Stimulated activated CD8-positive, alpha-beta memory T cell treated with anti-CD3 and anti-CD28 coated beads, Interleukin-4, amount 100 ng/mL, for 24 hours (primary cell): ENCODE data around the gene EVPL.
"Not testable (repeated sequence)": the region's sequence is repeated elsewhere in the genome, so short reads cannot be mapped to it uniquely, and the experiment has no call there.

Experiments used
- DNase-seq: peaks from one replicate; pipeline ENCODE4 v3.0.0-alpha.2; 2020; ENCODE audit warnings: low read depth

EVPL gene

GRCh38 chr17:75996665-75997590 is 30.2 kb downstream of the EVPL start:
- no peak for DNase-seq

DNA sequence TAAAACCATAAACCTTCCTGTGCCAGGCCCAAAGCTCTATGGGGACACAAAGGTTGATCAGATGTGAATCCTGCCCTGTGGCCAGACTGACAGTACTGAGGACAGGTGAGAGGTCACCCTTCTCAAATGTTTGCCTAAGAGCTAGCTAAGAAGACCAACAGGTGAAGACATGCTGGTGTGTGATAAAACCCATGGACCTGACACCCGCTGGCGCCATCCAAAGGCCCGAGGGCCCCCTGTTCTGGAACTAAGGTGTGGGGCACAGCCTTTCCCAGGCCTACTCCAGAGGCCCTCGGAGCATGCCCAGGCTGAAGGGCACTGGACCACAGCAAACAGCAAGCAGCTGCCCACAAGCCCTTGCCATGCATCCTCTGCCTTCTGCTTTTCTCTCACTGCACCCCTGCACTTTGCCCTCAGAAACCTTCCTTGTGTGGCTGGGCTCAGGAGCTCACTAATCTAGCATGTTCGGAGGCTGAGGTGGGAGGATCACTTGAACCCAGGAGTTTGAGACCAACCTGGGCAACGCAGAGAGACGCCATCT is 31.7 kb downstream of the EVPL start:
- DNase-seq, result no peak

GRCh38 chr17:75994802-75995370 is 32.2 kb downstream of the EVPL start:
- DNase-seq, result no peak

DNA sequence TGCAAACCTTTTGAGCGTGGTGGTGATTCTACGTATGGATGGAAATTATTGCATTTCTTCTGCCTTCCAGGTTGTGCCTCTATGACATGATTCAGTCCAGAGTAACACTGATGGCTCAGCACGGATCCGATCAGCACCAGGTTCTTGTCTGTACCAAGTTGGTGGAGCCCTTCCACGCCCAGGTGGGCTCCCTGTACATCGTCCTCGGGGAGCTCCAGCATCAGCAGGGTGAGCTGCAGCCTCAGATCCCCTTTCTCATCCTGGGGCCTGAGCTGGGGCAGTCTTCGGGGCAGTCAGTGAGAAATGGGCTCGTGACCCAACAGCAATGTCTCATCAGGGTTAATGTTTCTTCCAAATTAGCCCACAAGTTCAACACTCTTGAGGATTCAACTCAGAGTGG is 35.7 kb downstream of the EVPL start:
- DNase-seq, result no peak

DNA sequence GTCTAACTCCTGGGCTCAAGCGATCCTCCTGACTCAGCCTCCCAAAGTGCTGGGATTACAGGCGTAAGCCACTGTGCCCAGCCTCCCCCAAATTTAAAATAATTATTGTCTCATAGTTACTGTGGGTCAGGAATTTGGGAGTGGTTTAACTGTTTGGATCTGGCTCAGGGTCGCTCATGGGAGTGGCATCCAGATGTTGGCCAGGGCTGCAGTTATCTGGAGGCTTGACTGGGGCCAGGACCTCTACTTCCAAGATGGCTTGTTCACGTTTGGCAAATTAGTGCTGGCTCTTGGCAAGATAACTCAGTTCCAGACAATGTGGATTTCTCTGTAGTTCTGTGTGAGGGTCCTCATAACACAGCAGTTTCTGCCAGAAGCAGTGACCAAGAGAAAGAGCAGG is 40.1 kb downstream of the EVPL start:
- no peak for DNase-seq

- DNase-seq, result no peak
Observed at GRCh38 chr17:75985986-75986385, 41.1 kb downstream of the EVPL start.

DNA sequence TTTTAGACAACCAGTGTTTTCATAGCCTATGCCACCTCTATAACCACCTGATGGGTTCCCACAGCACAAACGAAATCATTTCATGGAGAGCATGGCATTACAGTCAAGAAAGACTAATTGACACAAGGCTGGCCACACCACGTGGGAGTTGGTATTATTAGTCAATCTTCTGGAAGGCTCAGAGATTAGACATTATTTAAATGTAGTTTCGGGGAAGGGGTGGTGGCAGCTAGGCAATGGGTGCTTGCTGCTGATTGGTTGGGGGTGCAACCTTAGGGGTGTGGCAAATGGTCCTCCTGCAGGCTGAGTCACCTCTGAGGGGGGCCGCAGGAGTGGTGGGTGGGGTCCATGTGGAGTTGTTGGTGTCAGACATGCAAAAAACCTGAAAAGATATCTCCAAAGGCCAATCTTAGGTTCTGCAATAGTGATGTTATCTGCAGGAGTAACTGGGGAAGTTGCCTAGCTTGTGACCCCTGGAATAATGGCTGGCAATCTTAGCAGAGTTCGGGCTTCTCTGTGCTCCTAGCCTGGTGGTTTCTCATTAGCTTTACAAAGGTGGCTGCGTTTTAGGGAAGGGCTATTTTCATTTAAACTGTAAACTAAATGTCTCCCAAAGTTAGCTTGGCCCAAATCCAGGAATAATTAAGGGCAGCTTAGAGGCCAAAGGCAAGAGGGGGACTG is 43.5 kb downstream of the EVPL start:
- DNase-seq, result no peak

DNA sequence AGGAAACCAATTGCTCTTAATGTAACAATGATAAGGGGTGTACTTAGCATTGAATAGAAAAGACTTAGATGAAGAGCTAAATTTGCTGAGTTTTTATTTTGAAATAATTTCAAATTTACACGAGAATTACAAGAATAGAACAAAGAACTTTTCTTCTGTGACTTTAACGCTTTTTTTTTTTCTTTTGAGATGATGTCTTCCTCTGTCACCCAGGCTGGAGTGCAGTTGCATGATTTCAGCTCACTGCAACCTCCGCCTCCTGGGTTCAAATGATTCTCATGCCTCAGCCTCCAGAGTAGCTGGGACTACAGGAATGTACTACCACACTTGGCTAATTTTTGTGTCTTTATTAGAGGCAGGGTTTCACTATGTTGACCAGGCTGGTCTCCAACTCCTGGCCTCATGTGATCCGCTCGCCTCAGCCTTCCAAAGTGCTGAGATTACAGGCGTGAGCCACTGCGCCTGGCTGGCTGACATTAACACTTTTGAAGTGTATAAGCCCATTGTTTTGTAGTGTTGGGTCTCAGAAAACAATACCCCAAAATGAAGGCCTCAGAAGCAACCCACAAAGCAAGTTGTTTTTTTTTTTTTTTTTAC is 46.0 kb downstream of the EVPL start:
- DNase-seq, result no peak

GRCh38 chr17:75980188-75981018 is 46.7 kb downstream of the EVPL start:
- no peak for DNase-seq

GRCh38 chr17:75979705-75980187 is 47.4 kb downstream of the EVPL start:
- DNase-seq, result no peak

DNA sequence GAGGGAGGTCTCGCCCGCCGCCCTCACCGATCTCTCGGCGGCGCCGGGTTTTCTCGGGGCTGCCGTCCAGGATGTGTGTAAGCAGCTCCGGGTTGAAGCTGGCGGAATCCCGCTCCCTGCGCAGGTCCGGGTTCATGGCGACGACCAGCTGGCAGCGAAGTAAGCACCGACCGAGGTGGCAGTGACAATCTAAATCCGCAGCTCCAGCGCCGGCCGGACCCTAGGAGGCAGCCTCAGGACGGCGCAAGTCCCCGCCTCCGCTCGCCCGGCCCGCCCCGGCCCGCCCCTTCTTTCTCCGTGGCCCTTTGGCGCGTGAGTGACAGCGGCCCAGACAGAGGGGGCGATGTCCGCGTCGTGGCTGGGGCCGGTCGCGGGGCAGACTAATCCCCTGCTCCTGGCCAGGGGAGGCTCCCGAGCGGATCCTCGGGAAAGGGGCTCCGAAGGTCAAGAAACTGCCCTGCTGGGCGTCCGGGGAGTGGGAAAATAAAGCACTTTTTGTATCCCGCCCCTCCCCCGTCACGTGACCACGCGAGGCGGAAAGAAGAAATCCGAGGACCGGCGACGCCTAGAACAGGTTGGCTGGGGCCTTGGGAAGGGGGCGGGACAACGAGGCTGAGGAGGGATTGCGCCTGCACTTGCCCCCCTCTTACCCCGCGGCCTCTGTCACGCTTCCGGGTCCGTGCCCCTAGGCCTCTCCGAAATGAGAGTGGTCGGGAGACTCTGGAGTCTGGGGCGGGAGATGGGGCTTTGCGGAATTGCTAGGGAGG is 48.0 kb downstream of the EVPL start, which contains the start of the genes ACOX1 and TEN1:
ACOX1 (minus strand) TSS at position 229 of the 767 bp plus-strand sequence; CDS start at position 136, 93 bp downstream.
TEN1 (plus strand) TSS at position 303 of the 767 bp plus-strand sequence. CDS start 6,953 bp downstream, outside the sequence.
- peak; percentile 95 for DNase-seq

- no peak for DNase-seq
Observed at GRCh38 chr17:75976175-75976848, 50.8 kb downstream of the EVPL start.

- no peak for DNase-seq
Observed at GRCh38 chr17:75975757-75976174, 51.3 kb downstream of the EVPL start.

- DNase-seq, result not testable (repeated sequence)
Observed at GRCh38 chr17:75975187-75975586, 51.9 kb downstream of the EVPL start.

DNA sequence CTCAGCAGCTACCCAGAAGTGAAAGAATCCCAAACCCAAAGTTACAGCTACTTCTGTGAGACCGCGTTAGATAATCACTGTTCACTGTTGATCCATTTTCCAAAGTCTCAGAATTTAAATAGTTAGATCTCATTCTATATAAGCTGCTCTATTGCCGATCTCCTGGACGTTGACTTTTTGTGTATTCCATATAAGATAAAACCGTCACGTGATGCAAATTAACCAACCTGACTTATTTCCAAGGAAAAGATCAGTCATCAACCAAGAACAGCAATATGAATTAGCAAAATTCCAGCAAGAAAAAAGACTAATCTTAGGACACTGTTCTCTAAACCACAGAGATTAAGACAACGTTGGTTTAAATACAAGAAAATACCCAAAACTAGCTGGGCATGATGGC is 56.5 kb downstream of the EVPL start:
- DNase-seq, result no peak

DNA sequence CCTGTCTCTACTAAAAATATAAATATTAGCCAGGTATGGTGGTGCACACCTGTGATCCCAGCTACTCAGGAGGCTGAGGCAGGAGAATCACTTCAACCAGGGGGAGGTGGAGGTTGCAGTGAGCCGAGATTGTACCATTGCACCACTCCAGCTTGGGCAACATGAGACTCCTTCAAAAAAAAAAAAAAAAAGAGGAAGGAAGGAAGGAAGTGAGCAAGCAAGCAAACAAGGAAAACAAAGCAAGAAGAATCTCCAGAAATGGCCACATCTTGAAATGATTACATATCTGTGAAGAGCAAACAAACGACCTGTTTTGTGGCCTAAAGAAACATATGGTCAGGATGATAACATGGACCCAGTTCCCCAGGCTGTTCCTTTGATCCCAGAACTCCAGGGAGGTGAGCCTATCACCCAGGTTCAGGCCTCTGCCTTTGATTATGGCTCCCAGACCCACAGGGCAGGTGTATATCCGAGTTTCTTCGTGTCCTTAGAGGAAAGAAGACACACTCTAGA is 57.0 kb downstream of the EVPL start:
- no peak for DNase-seq

DNA sequence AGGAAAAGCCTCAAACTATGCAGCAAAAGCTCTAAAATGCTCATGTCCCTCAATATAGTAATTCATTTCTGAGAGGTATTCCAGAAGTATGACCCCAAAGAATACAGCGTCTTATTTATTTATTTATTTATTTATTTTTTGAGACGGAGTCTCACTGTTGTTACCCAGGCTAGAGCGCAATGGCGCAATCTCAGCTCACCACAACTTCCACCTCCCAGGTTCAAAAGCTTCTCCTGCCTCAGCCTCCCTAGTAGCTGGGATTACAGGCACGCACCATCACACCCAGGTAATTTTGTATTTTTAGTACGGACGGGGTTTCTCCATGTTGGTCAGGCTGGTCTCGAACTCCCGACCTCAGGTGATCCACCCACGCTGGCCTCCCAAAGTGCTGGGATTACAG is 58.1 kb downstream of the EVPL start:
- not testable (repeated sequence) for DNase-seq

DNA sequence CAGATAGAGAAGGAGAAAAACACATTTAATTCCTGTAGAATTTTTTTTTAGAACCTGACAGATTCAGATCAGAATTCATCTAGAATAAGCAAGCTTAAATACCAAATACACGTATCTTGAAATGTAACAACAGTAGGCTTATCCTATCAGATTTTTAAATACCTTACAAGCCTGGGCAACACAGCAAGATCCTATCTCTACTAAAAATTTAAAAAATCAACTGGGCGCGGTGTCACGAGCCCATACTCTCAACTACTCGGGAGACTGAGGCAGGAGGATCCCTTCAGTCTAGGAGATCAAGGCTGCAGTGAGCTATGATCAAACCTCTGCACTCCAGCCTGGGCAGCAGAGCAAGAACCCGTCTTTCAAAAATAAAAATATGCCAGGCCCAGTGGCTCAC is 61.6 kb downstream of the EVPL start:
- DNase-seq, result no peak

DNA sequence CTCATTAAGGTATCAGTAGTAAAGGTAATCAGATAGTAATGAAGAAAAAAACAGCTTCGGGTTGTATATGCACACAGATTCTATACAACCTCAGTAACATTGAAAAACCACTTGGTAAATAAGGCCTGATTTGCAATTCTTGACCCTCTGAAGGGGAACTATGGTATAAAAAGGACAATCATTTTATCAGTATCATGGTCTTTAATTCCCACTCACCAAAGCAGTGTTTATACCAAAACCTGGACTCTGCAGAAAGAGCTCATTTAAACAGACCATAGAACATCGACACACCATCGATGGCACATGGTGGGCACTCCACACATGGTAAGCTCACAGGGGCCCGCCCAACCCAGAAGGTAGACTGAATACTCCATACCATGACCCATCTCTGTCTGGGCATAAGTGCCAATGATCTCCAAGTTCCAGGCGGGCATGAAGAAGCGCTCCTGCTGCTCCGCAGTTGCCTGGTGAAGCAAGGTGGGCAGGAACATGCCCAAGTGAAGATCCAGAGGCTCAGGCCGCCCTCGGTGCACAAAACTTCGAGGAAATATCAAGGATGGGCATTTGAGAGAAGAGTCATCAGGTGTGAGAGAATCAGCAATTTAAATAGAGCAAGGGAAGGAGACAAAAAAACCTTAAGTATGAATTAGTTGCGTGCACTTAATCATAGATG is 67.1 kb downstream of the EVPL start:
- DNase-seq, result no peak
